ENCODE results near the gene TPRA1. TPM values are rescaled to one million over a fixed set of nuclear protein-coding genes. Genes with fewer than 3 reads are reported as not detected.

TPRA1 gene
- total RNA-seq, 1 experiment from 2014 or later = 42.7 TPM

- no peak for DNase-seq (ENCODE audit: low spot score)
Observed at GRCh38 chr3:127590282-127590592, 296 bp downstream of the TPRA1 start.

- DNase-seq (ENCODE audit: low spot score) = no peak
Observed at GRCh38 chr3:127589600-127590281, 792 bp downstream of the TPRA1 start.

- DNase-seq (ENCODE audit: low spot score) = peak; percentile 69
Observed at GRCh38 chr3:127588806-127589577, 1.5 kb downstream of the TPRA1 start.

GRCh38 chr3:127587876-127588275, 2.7 kb downstream of the TPRA1 start:
- DNase-seq (ENCODE audit: low spot score) = no peak

- DNase-seq (ENCODE audit: low spot score) = no peak
Observed at GRCh38 chr3:127585813-127586413, 4.6 kb downstream of the TPRA1 start.

GRCh38 chr3:127585163-127585812, 5.2 kb downstream of the TPRA1 start:
- DNase-seq (ENCODE audit: low spot score) = no peak

GRCh38 chr3:127584734-127585133, 5.8 kb downstream of the TPRA1 start:
- no peak for DNase-seq (ENCODE audit: low spot score)

- no peak for DNase-seq (ENCODE audit: low spot score)
Observed at GRCh38 chr3:127580327-127581060, 10.0 kb downstream of the TPRA1 start.

- no peak for DNase-seq (ENCODE audit: low spot score)
Observed at GRCh38 chr3:127578802-127579201, 11.7 kb downstream of the TPRA1 start.

GRCh38 chr3:127578168-127578567, 12.4 kb downstream of the TPRA1 start:
- no peak for DNase-seq (ENCODE audit: low spot score)

- DNase-seq (ENCODE audit: low spot score) = no peak
Observed at GRCh38 chr3:127577448-127577847, 13.1 kb downstream of the TPRA1 start.

- peak; percentile 77 for DNase-seq (ENCODE audit: low spot score)
Observed at GRCh38 chr3:127574880-127575878, 15.4 kb downstream of the TPRA1 start.

GRCh38 chr3:127573912-127574311, 16.6 kb downstream of the TPRA1 start:
- no peak for DNase-seq (ENCODE audit: low spot score)

GRCh38 chr3:127573401-127573800, 17.1 kb downstream of the TPRA1 start:
- DNase-seq (ENCODE audit: low spot score) = no peak

- no peak for DNase-seq (ENCODE audit: low spot score)
Observed at GRCh38 chr3:127572735-127573134, 17.8 kb downstream of the TPRA1 start.

GRCh38 chr3:127572186-127572585, 18.3 kb downstream of the TPRA1 start:
- DNase-seq (ENCODE audit: low spot score) = no peak

- DNase-seq (ENCODE audit: low spot score) = no peak
Observed at GRCh38 chr3:127570520-127570919, 20.0 kb downstream of the TPRA1 start.

- DNase-seq (ENCODE audit: low spot score) = no peak
Observed at GRCh38 chr3:127569160-127569559, 21.4 kb downstream of the TPRA1 start.

GRCh38 chr3:127568586-127568985, 21.9 kb downstream of the TPRA1 start:
- DNase-seq (ENCODE audit: low spot score) = no peak

GRCh38 chr3:127566833-127567232, 23.7 kb downstream of the TPRA1 start:
- no peak for DNase-seq (ENCODE audit: low spot score)

GRCh38 chr3:127565711-127566110, 24.8 kb downstream of the TPRA1 start:
- no peak for DNase-seq (ENCODE audit: low spot score)
